GM19043 (cell line): ENCODE results near the gene TRAPPC8.
A peak's percentile ranks its signal among the peaks of the same experiment; 100 is the strongest.
"Not testable (repeated sequence)": the region's sequence is repeated elsewhere in the genome, so short reads cannot be mapped to it uniquely, and the experiment has no call there.

Experiments
- ATAC-seq: cut with Tn5 transposase; IDR thresholded peaks from one replicate; pipeline ENCODE4 v1.9.1; 2021; ENCODE audit warnings: low read depth; ENCODE audit not compliant: unreplicated experiment

The TRAPPC8 gene

GRCh38 chr18:31942999-31943877, at the start of gene TRAPPC8:
TSS of gene TRAPPC8 (minus strand) at chr18:31943128. CDS start at chr18:31942764, 364 bp downstream.
- peak; percentile 80 for ATAC-seq

GRCh38 chr18:31990823-31991222, 47.9 kb upstream of the TRAPPC8 start:
- peak; percentile 100 for ATAC-seq

GRCh38 chr18:31983976-31984375, 41.0 kb upstream of the TRAPPC8 start:
- ATAC-seq: no peak

GRCh38 chr18:31983020-31983419, 40.1 kb upstream of the TRAPPC8 start:
- ATAC-seq: no peak

- ATAC-seq: no peak
Observed at GRCh38 chr18:31980863-31981262, 37.9 kb upstream of the TRAPPC8 start.

GRCh38 chr18:31979714-31980113, 36.8 kb upstream of the TRAPPC8 start:
- no peak for ATAC-seq

- ATAC-seq: no peak
Observed at GRCh38 chr18:31978616-31979015, 35.7 kb upstream of the TRAPPC8 start.

GRCh38 chr18:31977270-31977872, 34.4 kb upstream of the TRAPPC8 start:
- ATAC-seq: no peak

GRCh38 chr18:31976242-31976641, 33.3 kb upstream of the TRAPPC8 start:
- no peak for ATAC-seq

GRCh38 chr18:31973929-31974546, 31.1 kb upstream of the TRAPPC8 start:
- no peak for ATAC-seq

- ATAC-seq: no peak
Observed at GRCh38 chr18:31970617-31971016, 27.7 kb upstream of the TRAPPC8 start.

GRCh38 chr18:31965316-31965970, 22.5 kb upstream of the TRAPPC8 start:
- no peak for ATAC-seq

GRCh38 chr18:31957728-31958127, 14.8 kb upstream of the TRAPPC8 start:
- no peak for ATAC-seq

- ATAC-seq: no peak
Observed at GRCh38 chr18:31954349-31954748, 11.4 kb upstream of the TRAPPC8 start.

GRCh38 chr18:31953699-31954098, 10.8 kb upstream of the TRAPPC8 start:
- not testable (repeated sequence) for ATAC-seq

GRCh38 chr18:31952223-31952622, 9.3 kb upstream of the TRAPPC8 start:
- no peak for ATAC-seq

GRCh38 chr18:31950583-31950982, 7.7 kb upstream of the TRAPPC8 start:
- no peak for ATAC-seq

- ATAC-seq: not testable (repeated sequence)
Observed at GRCh38 chr18:31948349-31948748, 5.4 kb upstream of the TRAPPC8 start.

GRCh38 chr18:31946305-31947046, 3.5 kb upstream of the TRAPPC8 start:
- no peak for ATAC-seq
